ENCODE measurements around the gene SPRY1.

SPRY1 gene

GRCh38 chr4:123396307-123397143, at the start of gene SPRY1:
SPRY1 (plus strand) TSS chr4:123396795; CDS start chr4:123401592, 4,797 bp downstream.
- peak; percentile 74 to 75 for DNase-seq

- DNase-seq: no peak
These were observed 49.6 kb upstream of the SPRY1 start for GRCh38 chr4:123346951-123347350.

DNA sequence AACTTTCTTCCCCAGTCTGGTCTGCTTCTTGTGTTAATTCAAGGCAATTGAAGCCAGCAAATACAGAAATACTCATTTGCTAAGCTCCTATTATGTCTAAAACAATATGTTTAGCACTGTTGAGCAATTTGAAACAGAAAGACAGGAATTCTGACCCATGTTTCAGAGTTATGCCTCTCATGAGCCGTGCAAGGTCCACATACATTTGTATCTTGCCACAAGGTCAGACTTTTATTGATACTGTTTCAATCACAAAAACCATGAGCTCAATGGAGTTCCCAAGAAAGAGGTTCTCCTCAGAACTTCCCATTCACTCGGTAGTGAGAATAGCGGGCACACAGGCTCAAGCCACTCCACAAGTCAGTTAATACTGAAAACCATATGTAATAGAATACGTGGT, 47.6 kb upstream of the SPRY1 start:
- DNase-seq: no peak

GRCh38 chr4:123349421-123350190, 47.0 kb upstream of the SPRY1 start:
- DNase-seq: no peak

GRCh38 chr4:123350191-123350544, 46.4 kb upstream of the SPRY1 start:
- no peak for DNase-seq

GRCh38 chr4:123350726-123351125, 45.9 kb upstream of the SPRY1 start:
- no peak for DNase-seq

DNA sequence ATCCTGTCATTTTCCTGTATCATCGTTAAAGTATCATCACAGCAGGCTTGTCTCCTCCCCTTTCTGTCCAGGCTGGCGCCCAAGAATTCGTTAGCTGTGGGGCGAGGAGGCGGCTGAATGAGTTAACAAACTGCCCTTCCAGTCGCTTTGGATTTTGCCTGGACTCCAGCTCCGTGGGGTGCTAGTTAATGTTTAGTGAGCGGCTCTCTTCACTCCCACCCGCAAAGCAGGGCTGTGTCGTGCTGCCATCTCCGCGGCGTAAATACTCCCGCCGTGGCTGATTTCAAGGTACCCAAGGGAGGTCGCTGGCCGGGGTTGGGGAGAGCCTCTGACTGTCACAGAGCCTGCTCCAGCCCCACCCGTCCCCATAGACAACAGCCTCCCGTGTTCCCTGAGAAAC, 44.9 kb upstream of the SPRY1 start:
- no peak for DNase-seq

GRCh38 chr4:123352240-123352945, 44.2 kb upstream of the SPRY1 start:
- no peak for DNase-seq

GRCh38 chr4:123352966-123353365, 43.6 kb upstream of the SPRY1 start:
- DNase-seq: no peak

- no peak for DNase-seq
These were observed 42.9 kb upstream of the SPRY1 start for GRCh38 chr4:123353656-123354055.

GRCh38 chr4:123354701-123355100, 41.9 kb upstream of the SPRY1 start:
- no peak for DNase-seq

DNA sequence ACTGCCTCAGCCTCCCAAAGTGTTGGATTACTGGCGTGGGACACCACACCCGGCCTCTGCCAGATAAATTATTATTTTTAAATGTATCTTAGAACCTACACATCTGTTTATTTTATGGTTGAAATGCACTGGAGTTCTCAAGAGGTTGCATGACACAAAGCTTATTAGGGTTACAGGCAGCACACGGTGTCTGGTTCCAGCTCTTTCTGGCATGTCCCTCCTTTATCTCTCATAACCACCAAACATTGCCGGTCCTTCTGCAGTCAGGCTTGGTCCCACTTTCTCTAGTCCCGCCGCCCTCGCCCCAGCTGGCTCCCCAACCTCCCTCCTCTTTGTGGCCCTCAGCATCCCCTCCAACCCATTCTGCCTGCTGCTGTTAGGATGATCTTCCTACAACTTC, 39.7 kb upstream of the SPRY1 start:
- DNase-seq: no peak

GRCh38 chr4:123359449-123360315, 36.9 kb upstream of the SPRY1 start:
- no peak for DNase-seq

GRCh38 chr4:123361195-123361861, 35.3 kb upstream of the SPRY1 start:
- DNase-seq: no peak

- DNase-seq: no peak
These were observed 34.5 kb upstream of the SPRY1 start for GRCh38 chr4:123362103-123362502.

GRCh38 chr4:123363729-123364128, 32.9 kb upstream of the SPRY1 start:
- DNase-seq: no peak

DNA sequence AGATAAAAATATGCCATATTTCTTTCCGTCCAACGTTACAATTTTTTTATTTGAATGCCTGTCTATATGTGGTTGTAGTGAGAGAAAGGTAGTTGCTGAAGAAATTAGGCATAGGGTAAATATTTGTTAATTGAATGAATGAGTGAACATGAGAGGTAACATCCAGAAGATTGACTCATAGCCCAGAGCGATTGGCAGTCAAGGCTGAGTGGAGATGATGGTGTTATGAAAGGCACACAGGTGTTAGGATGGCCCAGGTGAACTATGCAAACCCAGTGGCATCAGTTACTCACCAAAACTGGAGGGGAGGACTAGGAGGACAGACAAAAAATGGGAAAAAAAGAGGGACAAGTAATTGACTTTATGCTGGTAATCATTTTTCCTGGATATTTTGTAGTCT, 31.7 kb upstream of the SPRY1 start:
- DNase-seq: no peak

- no peak for DNase-seq
These were observed 31.2 kb upstream of the SPRY1 start for GRCh38 chr4:123365412-123365811.

- no peak for DNase-seq
These were observed 30.3 kb upstream of the SPRY1 start for GRCh38 chr4:123366144-123366748.

DNA sequence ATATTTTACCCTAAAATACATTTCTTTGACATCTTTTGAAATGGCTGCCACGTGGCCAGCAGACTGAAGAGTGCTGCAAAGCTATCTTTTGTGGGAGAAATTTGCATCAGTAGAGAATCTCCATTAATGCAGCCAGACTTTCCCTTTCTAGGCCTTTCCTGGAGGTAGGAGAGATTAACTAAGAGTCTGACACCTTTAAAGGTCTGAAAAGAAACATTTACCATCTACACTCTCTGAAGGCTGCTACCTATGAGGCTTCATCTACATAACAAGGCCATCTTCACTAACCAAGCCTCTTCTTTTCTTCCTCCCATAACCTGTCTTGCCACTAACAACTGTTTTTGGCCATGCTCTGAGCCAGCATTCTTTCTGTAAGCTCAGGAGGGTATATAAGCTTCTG, 17.8 kb upstream of the SPRY1 start:
- no peak for DNase-seq

- no peak for DNase-seq
These were observed 17.2 kb upstream of the SPRY1 start for GRCh38 chr4:123379392-123379791.

Measured in NCI-H1930 (cell line).